Ishikawa (cell line): ENCODE results near the gene NTM.
A peak's percentile ranks its signal among the peaks of the same experiment; 100 is the strongest.

ENCODE experiments used
- CEBPB ChIP-seq: IDR thresholded peaks from 2 replicates; pipeline ENCODE4 v1.6.1; 2012
- CREB1 ChIP-seq: IDR thresholded peaks from 2 replicates; pipeline ENCODE4 v1.6.1; 2012; ENCODE audit warnings: low read depth
- EGR1 ChIP-seq: IDR thresholded peaks from 2 replicates; pipeline ENCODE4 v1.6.1; 2012
- EP300 ChIP-seq: IDR thresholded peaks from 2 replicates; pipeline ENCODE4 v1.6.1; 2012; ENCODE audit warnings: borderline replicate concordance
- FOXM1 ChIP-seq: IDR thresholded peaks from 2 replicates; pipeline ENCODE4 v1.6.1; 2012; ENCODE audit warnings: low read depth, borderline replicate concordance
- NFIC ChIP-seq: IDR thresholded peaks from 2 replicates; pipeline ENCODE4 v1.6.1; 2012
- RAD21 ChIP-seq: IDR thresholded peaks from 2 replicates; pipeline ENCODE4 v1.6.1; 2012; ENCODE audit warnings: low read depth
- TAF1 ChIP-seq: IDR thresholded peaks from 2 replicates; pipeline ENCODE4 v1.6.1; 2012; ENCODE audit warnings: low read depth, mild to moderate bottlenecking
- TCF12 ChIP-seq: IDR thresholded peaks from 2 replicates; pipeline ENCODE4 v1.6.1; 2012; ENCODE audit warnings: low read depth
- TEAD4 ChIP-seq: IDR thresholded peaks from 2 replicates; pipeline ENCODE4 v1.6.1; 2012
- USF1 ChIP-seq: IDR thresholded peaks from 2 replicates; pipeline ENCODE4 v1.6.1; 2012
- YY1 ChIP-seq: IDR thresholded peaks from 2 replicates; pipeline ENCODE4 v1.6.1; 2012; ENCODE audit warnings: low read depth
- ZBTB7A ChIP-seq: IDR thresholded peaks from 2 replicates; pipeline ENCODE4 v1.6.1; 2012; ENCODE audit warnings: low read depth
- TF ChIP-seq, protein P1 (sequence below): IDR thresholded peaks from 2 replicates; pipeline ENCODE4 v1.6.1; 2012; ENCODE audit warnings: low read depth, mild to moderate bottlenecking
- TF ChIP-seq, protein P2 (sequence below): IDR thresholded peaks from 2 replicates; pipeline ENCODE4 v1.6.1; 2012

Gene NTM

DNA sequence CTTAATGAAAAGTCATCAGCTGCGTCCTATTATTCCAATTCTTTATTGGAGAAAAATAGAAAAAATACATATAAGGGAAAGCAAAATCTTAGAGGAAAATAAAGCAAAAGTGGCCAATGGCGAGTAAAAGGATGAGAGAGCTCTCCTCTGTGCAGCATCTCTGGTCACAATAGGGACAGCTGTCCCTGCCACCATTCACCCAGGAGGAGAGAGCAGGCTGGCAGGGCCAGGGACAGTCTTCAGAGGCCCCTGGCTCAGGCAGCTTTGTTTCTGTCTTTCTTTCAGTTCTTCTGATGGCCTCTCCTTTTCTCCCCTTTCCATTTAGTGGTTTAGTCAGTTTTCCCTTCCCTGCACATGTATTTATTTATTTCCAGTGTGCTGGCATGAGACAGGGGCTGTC lies 941.3 kb downstream of the NTM start:
- TF ChIP-seq TAF1 (no peak), RAD21 (no peak), CEBPB (no peak), YY1 (no peak), CREB1 (no peak), FOXM1 (no peak), ZBTB7A (no peak), EGR1 (no peak), NFIC (no peak), TEAD4 (no peak), USF1 (no peak)
- TF ChIP-seq, protein P1, sequence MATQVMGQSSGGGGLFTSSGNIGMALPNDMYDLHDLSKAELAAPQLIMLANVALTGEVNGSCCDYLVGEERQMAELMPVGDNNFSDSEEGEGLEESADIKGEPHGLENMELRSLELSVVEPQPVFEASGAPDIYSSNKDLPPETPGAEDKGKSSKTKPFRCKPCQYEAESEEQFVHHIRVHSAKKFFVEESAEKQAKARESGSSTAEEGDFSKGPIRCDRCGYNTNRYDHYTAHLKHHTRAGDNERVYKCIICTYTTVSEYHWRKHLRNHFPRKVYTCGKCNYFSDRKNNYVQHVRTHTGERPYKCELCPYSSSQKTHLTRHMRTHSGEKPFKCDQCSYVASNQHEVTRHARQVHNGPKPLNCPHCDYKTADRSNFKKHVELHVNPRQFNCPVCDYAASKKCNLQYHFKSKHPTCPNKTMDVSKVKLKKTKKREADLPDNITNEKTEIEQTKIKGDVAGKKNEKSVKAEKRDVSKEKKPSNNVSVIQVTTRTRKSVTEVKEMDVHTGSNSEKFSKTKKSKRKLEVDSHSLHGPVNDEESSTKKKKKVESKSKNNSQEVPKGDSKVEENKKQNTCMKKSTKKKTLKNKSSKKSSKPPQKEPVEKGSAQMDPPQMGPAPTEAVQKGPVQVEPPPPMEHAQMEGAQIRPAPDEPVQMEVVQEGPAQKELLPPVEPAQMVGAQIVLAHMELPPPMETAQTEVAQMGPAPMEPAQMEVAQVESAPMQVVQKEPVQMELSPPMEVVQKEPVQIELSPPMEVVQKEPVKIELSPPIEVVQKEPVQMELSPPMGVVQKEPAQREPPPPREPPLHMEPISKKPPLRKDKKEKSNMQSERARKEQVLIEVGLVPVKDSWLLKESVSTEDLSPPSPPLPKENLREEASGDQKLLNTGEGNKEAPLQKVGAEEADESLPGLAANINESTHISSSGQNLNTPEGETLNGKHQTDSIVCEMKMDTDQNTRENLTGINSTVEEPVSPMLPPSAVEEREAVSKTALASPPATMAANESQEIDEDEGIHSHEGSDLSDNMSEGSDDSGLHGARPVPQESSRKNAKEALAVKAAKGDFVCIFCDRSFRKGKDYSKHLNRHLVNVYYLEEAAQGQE, result no peak

- TF ChIP-seq TCF12, result no peak
- no peak for TF ChIP-seq TAF1
- TF ChIP-seq, protein P1, result no peak
Observed at GRCh38 chr11:132312161-132312560, 941.7 kb downstream of the NTM start.

DNA sequence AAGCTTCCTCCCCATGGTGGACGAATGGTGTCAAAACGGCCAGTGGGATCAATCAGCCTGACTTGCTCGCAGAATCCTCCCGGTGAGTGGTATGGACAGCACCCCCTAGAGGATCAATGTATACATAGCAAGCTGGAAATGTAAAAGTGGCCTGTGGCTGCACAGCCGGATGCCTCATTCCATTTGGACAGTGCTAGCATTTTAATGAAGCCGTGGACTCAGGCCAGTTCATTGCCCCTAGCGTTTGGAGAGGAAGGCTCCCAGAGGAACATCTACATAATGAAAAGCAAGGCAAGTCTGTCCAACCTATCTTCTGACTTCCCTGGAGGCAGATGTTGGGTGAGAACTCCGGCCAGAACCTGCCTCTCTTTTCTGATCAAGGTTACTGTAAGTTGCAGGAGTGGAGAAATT lies 942.3 kb downstream of the NTM start:
- TF ChIP-seq ZBTB7A (no peak), RAD21 (peak; percentile 10; the same call in 1 of the 2 replicates), NFIC (no peak)

GRCh38 chr11:132314911-132315455 lies 944.6 kb downstream of the NTM start:
- TF ChIP-seq YY1 (no peak), EGR1 (no peak), RAD21 (no peak), CEBPB (no peak), NFIC (no peak), TCF12 (no peak), TEAD4 (no peak), FOXM1 (no peak), USF1 (no peak), CREB1 (no peak), TAF1 (no peak), EP300 (no peak), ZBTB7A (no peak)
- TF ChIP-seq, protein P1, result no peak
- TF ChIP-seq, protein P2, sequence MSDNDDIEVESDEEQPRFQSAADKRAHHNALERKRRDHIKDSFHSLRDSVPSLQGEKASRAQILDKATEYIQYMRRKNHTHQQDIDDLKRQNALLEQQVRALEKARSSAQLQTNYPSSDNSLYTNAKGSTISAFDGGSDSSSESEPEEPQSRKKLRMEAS, result no peak

DNA sequence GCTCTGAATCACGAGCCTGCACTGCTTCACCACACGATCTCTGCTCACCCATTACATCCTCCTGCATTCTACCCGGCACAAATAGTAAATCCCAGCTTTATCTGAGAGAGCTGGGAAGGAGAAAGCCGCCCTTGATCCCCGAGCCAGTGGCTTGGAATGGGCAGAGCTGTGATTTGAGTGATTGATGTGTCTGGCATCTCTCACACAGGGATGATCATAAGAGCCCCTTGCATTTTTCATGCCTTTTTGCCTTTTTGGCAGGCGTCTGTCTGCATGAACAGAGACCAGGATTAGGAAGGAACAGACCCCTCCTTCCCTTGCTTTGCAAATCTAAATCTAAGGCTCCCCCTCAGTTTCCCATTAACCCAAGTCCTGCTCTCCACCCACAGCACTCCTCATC lies 945.3 kb downstream of the NTM start:
- TF ChIP-seq TCF12, result no peak
- TF ChIP-seq TEAD4, result no peak
- TF ChIP-seq YY1, result no peak
- no peak for TF ChIP-seq NFIC
